ENCODE results near the gene ORMDL1.
"Not testable (repeated sequence)": the region's sequence is repeated elsewhere in the genome, so short reads cannot be mapped to it uniquely, and the experiment has no call there.

The ORMDL1 gene

GRCh38 chr2:189770590-189771322, 13.4 kb downstream of the ORMDL1 start:
- DNase-seq (ENCODE audit: low spot score) = no peak

DNA sequence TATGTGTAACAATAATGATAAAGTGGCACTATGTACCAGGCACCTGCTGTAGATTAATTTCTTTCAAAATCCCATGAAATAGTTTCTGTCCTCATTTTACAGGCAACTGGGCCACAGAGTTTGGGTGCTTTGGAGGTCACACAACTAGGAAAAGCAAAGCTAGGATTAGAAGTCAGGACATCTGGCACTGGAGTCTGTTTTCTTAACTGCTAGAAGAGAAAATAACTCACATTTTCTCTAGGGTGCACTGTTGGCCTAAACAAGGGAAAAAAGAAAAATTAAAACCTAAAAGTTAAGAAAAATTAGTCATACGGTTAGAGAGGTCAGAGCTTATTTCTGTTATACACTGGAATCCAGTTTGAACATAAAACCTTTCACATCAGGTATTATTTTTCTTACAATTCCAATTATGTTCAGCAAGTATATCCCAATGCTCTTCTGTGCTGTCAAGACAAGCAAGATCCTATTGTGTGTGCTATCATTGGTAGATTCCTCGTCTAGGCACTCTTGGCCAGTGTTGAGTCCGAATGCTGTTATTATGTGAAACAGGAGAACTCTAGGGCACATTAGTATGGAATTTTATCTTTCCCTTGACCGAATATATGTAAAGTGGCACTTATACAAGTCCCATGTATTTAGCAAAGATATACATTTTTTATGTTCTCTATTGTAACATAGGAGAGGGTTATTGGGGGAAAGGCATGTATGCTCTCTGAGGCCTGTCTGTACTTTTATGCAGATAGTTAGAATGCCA, 20.1 kb downstream of the ORMDL1 start:
- no peak for DNase-seq (ENCODE audit: low spot score)

GRCh38 chr2:189762551-189763298, 21.4 kb downstream of the ORMDL1 start, which contains the start of gene OSGEPL1:
TSS of gene OSGEPL1 (minus strand) at chr2:189762792. CDS start at chr2:189761640, 1,152 bp downstream.
- peak; percentile 97 for DNase-seq (ENCODE audit: low spot score)

DNA sequence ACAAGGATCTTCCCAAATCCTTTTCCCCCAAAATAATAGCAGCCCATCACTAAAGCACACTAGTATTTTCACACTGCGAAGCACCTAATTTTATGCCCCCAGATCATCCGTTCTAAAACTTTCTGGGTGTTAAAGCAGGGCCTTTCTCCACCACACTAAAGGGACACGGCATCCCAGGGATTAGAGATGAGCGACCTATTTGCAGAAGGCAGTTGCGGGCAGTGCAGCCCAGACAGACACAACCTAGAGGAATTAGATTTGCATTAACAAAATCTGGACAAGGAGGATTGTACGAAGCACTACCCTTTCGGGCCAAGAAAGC, 21.9 kb downstream of the ORMDL1 start:
- DNase-seq (ENCODE audit: low spot score) = no peak

GRCh38 chr2:189760154-189760553, 24.0 kb downstream of the ORMDL1 start:
- not testable (repeated sequence) for DNase-seq (ENCODE audit: low spot score)

DNA sequence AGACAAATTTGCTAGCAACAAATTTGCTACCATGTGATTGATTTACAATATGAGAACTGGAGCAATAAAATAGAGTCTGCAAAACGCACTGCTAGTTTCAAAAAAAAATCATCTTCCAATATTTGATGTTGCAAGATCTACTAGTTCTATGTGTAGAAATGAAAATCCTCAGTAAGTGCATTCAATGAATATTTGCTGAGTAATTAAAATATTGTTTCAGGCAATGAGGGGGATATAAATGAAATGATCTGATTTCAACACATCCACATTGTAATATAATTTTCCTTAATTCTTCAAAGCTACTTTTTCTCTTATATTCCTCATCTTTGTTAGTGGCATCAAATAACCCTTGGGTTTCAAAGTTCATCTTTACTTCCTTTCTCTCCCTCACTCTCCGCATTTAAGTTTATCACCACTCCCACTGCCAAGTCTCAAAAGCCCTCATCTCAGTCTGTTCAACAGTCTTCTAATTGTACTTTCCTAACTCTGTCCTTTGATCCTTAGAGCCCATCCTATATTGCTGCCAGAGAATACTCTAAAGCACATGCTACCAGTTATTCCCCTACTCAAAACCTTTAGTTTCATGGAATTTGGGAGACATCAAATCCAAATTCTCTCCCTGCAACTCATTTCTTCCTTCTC, 27.7 kb downstream of the ORMDL1 start:
- DNase-seq (ENCODE audit: low spot score) = no peak

GRCh38 chr2:189751080-189751658, 33.0 kb downstream of the ORMDL1 start:
- peak; percentile 30 for DNase-seq (ENCODE audit: low spot score)

DNA sequence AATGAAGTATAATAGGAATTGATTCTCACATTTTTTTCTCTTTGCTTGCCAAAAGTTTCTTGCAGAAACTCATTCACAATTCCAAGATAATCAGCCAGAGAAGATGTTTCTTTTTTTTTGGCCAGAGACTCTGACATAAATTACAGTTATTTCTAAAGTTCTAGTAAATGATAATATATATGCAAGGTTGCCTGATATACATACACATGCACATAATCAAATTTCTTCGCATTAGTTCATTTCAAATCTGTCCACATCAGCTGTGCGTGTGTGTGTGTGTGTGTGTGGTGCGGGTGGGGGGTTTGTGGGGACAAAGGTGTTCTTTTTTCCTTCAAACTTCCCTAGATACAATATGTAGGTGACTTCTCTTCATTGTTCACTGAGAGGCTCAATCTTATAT, 54.7 kb downstream of the ORMDL1 start:
- no peak for DNase-seq (ENCODE audit: low spot score)

- DNase-seq (ENCODE audit: low spot score) = no peak
These were observed 57.3 kb downstream of the ORMDL1 start for GRCh38 chr2:189726849-189727248.

DNA sequence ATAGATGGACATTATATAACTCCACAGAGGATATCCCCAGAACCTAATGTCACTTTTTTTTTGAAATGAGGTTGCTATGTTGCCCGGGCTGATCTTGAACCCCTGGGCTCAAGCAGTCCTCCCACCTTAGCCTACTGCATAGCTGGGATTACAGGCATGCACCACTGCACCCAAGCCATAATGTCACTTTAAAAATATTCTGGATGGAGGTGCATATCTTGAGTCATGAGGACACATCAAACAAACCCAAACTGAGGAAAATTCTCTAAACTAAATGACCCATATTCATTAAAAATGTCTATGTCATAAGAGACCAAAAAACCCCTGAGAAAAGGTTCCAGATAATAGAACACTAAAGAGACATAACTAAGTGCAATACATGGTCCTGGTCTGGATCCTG, 57.9 kb downstream of the ORMDL1 start:
- no peak for DNase-seq (ENCODE audit: low spot score)

DNA sequence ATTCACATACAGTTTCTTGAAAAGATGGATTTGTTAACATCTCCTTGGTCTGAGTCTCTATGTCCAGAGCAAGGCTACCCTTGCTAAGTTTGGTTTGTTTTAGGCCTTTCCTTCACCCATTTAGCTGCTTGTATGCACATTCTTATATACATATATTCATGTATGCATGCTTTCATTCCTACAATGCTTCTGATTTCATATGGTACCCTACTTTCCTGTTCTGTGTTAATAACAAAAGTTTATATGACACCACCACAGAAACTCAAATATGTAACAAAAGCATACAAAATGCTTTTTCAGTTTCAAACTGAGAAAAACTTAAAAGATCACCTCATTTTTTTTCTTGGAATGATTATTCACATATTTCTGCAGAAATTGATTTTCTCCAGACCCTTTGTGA, 60.9 kb downstream of the ORMDL1 start:
- no peak for DNase-seq (ENCODE audit: low spot score)
